OCI-LY1 (cell line): Measurements from ENCODE around the gene HIRIP3.

Experiments
- EZH2 ChIP-seq: fragments of 200-600 bp; sonication (generic), shearing (Covaris generic); IDR thresholded peaks from 2 replicates; pipeline ENCODE4 v1.8.0; 2017; ENCODE audit warnings: borderline replicate concordance, mixed run types, mild to moderate bottlenecking, antibody characterized with exemption, low read length, moderate library complexity, mixed read lengths
- TF ChIP-seq, protein P1 (sequence below): fragments of 200-600 bp; sonication (generic), shearing (Covaris generic); IDR thresholded peaks from 2 replicates; pipeline ENCODE4 v1.5.1; 2017; ENCODE audit warnings: mild to moderate bottlenecking, antibody characterized with exemption, low read length, moderate library complexity, mixed read lengths

GRCh38 chr16:30005341-30006094 lies 10.1 kb upstream of the HIRIP3 start:
- TF ChIP-seq, protein P1, sequence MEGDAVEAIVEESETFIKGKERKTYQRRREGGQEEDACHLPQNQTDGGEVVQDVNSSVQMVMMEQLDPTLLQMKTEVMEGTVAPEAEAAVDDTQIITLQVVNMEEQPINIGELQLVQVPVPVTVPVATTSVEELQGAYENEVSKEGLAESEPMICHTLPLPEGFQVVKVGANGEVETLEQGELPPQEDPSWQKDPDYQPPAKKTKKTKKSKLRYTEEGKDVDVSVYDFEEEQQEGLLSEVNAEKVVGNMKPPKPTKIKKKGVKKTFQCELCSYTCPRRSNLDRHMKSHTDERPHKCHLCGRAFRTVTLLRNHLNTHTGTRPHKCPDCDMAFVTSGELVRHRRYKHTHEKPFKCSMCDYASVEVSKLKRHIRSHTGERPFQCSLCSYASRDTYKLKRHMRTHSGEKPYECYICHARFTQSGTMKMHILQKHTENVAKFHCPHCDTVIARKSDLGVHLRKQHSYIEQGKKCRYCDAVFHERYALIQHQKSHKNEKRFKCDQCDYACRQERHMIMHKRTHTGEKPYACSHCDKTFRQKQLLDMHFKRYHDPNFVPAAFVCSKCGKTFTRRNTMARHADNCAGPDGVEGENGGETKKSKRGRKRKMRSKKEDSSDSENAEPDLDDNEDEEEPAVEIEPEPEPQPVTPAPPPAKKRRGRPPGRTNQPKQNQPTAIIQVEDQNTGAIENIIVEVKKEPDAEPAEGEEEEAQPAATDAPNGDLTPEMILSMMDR: peak; percentile 67; the same call in 1 of the 2 replicates
- TF ChIP-seq EZH2: no peak
